Vagina (tissue), 2 donors: ENCODE measurements around the gene MARCHF5.

Experiments
- POLR2A ChIP-seq, 2 donors: fragments of 450-650 bp; IDR thresholded peaks; one replicate each; pipeline ENCODE4 v1.6.1; 2017; ENCODE audit warnings: antibody characterized with exemption in 2 of 2, mild to moderate bottlenecking in 2 of 2, moderate library complexity in 2 of 2
- TF ChIP-seq, protein P1 (sequence below), 3 experiments: fragments of 450-650 bp in 2 of 3; fragments of 200-600 bp in 1 of 3; sonication (generic) in 1 of 3; IDR thresholded peaks; one replicate each; pipeline ENCODE4 v1.5.1; 2017 to 2019; ENCODE audit warnings: antibody characterized with exemption in 3 of 3, mild to moderate bottlenecking in 2 of 3, moderate library complexity in 2 of 3

DNA sequence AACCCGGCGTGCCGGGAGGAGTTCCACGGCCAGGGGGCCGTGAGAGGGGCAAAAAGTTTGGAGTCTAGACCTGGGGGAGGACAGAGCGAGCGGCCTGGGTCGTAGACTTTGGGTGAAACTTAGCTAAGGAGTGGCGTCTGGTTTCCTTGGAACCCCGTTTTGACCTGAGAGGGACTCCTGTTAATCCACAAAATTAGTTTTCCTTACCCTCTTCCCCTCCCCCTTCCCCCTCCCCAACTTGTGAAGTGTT, 574 bp downstream of the MARCHF5 start:
- TF ChIP-seq, protein P1, sequence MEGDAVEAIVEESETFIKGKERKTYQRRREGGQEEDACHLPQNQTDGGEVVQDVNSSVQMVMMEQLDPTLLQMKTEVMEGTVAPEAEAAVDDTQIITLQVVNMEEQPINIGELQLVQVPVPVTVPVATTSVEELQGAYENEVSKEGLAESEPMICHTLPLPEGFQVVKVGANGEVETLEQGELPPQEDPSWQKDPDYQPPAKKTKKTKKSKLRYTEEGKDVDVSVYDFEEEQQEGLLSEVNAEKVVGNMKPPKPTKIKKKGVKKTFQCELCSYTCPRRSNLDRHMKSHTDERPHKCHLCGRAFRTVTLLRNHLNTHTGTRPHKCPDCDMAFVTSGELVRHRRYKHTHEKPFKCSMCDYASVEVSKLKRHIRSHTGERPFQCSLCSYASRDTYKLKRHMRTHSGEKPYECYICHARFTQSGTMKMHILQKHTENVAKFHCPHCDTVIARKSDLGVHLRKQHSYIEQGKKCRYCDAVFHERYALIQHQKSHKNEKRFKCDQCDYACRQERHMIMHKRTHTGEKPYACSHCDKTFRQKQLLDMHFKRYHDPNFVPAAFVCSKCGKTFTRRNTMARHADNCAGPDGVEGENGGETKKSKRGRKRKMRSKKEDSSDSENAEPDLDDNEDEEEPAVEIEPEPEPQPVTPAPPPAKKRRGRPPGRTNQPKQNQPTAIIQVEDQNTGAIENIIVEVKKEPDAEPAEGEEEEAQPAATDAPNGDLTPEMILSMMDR (IDR thresholded peaks at IDR 0.05) = no peak
- TF ChIP-seq POLR2A (IDR thresholded peaks at IDR 0.05) = no peak
